Dermis blood vessel endothelial cell (primary cell): ENCODE results near the gene ECSIT. TPM values are rescaled to one million over a fixed set of nuclear protein-coding genes. Genes with fewer than 3 reads are reported as not detected.
"Not testable (repeated sequence)": the region's sequence is repeated elsewhere in the genome, so short reads cannot be mapped to it uniquely, and the experiment has no call there.

Experiments
- DNase-seq: peaks from one replicate; pipeline ENCODE4 v3.0.0; 2010
- total RNA-seq: library from RNA; depleted of rRNA; stranded (reverse); fragments of >200 nt; gene quantifications from 2 replicates; pipeline ENCODE4 v1.2.3, GENCODE V29; 2014

ECSIT gene
- total RNA-seq, 1 donor from 2014 or later, result 36.8 TPM

GRCh38 chr19:11475861-11476260 is 53.1 kb downstream of the ECSIT start:
- no peak for DNase-seq

- DNase-seq, result not testable (repeated sequence)
These were observed 53.6 kb downstream of the ECSIT start for GRCh38 chr19:11475343-11475742.

DNA sequence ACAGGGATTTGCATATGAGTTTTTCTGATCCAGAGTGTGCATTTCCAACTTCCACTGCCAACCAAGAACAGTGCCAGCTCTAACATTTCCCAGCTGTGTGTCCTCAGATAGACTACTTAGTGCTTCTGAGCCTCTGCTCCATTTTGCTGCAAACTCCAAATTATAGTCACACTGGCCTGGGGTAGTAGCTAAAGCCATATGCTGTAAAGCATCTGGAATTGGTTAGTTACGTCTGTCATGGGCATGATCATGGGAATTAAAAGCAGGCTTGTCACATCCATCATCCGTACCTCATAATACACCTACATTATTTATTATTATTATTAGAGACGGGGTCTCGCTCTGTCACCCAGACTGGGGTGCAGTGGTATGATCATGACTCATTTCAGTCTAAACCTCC is 55.2 kb downstream of the ECSIT start:
- no peak for DNase-seq

DNA sequence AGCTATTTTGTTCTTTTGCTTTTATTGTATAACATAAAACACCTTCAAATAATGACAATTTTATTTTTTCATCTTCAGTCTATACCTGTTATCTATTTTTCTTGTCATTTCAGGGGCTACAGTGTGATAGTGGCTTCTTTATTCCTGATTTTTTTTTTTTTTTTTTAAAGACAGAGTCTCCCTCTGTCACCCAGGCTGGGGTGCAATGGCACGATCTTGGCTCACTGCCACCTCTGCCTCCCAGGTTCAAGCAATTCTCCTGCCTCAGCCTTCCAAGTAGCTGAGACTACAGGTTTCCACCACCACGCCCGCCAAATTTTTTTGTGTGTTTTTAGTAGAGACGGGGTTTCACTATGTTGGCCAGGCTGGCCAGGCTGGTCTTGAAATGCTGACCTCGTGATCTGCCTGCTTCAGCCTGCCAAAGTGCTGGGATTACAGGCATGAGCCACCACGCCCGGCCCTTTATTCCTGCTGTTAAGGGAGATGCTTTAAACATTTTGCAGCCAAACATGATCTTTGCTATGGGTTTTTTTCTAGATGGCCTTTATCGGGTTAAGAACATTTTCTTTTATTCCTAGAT is 60.6 kb downstream of the ECSIT start:
- not testable (repeated sequence) for DNase-seq

GRCh38 chr19:11465600-11465999 is 63.3 kb downstream of the ECSIT start:
- DNase-seq, result no peak

- no peak for DNase-seq
These were observed 64.3 kb downstream of the ECSIT start for GRCh38 chr19:11464333-11465265.

DNA sequence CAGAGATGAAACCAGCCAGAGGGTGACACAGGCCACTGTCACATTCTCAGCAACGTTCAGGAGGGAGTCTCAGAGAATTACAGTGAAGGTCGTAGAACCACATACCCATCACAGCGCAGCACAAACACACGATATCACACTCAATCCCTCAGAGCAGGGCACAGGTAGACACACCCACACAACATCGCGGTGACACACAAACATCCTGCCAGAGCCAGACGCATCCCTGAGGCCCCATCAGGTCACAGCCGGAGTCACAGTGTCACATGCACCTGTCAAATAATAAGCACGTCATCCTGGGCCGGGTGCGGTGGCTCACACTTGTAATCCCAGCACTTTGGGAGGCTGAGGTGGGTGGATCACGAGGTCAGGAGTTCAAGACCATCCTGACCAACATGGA is 65.5 kb downstream of the ECSIT start:
- DNase-seq, result no peak

GRCh38 chr19:11461453-11461852 is 67.5 kb downstream of the ECSIT start:
- DNase-seq, result no peak

DNA sequence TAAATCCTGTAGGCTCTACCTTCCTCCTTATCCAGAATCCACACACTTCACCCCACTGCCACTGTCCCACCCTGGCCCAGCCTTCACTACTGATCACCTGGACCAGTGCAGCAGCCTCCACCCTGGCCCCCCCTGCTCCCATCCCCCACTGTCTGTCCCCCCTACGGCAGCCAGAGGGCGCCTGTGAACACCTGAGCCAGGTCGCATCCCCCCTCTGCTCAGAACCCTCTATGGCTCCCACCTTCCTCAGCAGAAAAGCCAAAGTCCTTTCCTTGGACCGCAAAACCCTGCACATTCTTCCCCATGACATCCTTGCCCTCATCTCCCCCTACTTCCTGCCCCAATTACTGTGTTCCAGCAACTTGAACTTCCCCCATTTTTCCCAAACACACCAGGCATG is 68.7 kb downstream of the ECSIT start:
- DNase-seq, result no peak

- DNase-seq, result not testable (repeated sequence)
These were observed 70.0 kb downstream of the ECSIT start for GRCh38 chr19:11458912-11459311.

DNA sequence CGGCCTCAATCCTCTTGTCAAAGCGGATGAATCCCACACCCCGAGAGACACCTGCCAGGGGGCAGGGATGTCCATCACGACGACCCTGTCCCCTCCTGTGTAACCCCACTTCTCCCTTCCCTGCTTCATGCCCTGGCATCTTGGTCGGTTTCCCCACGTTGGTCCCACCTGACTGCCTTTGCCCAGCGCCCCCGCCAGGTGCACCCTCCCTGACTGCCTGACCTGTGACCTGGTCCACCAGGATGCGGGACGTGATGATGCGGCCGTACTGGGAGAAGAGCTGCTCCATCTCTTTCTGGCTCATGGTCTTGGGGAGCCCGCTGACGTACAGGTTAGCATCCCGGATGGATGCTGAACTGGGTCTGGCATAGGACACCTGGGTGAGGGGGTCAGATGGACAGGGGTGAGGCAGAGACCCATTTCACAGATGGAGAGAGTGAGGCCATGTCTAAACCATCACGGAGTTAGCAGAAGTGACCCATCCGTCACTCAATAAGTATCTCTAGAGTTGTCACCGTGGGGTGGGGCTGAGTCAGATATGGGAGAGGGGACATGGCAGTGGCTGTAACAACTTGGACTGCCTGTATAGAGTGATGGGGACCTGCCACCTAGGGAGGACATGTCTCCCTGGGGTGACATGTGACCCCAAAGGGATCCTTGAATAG is 70.6 kb downstream of the ECSIT start:
- DNase-seq, result no peak

DNA sequence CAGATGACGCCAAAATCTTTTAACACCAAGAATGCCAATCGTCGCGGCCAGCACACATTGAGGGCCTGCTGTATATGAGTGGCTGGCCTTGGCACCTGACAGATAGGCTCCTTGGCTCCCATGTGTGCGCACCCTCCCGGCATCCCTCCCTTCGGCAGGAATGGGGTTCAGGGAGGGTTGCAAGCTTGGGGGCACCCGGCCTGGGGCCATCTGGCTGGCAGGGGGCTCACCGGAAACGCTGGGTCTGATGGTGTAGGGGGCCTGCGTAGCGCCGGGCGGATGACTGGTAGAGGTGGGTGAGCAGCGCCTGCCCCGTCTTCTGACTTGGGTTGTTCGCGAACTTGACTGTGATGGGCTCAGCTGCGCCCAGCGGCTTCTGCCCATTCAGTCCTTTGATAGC is 71.1 kb downstream of the ECSIT start:
- DNase-seq, result no peak

DNA sequence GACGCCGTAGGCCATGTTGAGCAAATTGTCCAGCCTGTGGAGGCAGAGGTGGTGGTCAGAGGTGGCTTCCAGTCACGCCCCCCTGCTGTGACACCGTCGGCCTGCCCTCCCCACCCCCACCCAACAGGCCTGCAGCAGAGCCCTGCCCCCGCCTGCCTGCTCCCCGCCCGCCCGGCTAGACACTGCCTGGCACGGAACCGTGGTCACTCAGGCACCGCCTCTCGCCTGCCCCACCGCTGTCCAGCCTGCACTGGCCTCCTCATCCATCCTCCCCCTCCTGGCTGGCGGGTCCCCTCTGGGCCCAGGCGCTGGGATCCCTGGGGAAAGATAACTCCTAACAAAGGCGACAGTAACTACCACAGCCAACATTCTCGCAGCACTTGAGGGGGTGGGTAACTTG is 71.8 kb downstream of the ECSIT start:
- DNase-seq, result no peak

DNA sequence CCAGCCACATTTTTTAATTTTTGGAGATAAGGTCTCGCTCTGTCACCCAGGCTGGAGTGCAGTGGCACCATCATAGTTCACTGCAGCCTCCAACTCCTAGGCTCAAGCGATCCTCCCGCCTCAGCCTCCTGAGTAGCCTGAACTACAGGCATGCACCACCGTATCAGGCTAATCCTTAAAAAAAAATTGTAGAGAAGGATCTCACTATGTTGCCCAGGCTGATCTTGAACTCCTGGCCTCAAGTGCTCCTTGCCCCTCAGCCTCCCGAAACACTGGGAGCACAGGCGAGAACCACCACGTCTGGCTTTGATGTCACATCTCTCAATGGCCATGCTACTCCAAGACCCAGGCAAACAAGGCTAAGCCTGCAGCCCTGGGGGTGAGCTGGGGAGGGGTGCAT is 72.3 kb downstream of the ECSIT start:
- DNase-seq, result no peak

Other genes with a start within 250 kb of the ECSIT start
- not detected in 2 replicates for gene TSPAN16, start 233.0 kb downstream of the ECSIT start, total RNA-seq
- 55.6 and 65.0 TPM in 2 replicates for gene RAB3D, start 189.5 kb downstream of the ECSIT start, total RNA-seq
- 105 and 267 TPM in 2 replicates for gene TMEM205, start 182.9 kb downstream of the ECSIT start, total RNA-seq
- 7.8 and 10.4 TPM in 2 replicates for gene CCDC159, start 182.6 kb downstream of the ECSIT start, total RNA-seq
- 8.7 and 14.1 TPM in 2 replicates for gene PLPPR2, start 173.7 kb downstream of the ECSIT start, total RNA-seq
- 0.79 and 0.85 TPM in 2 replicates for gene SWSAP1, start 154.5 kb downstream of the ECSIT start, total RNA-seq
- gene EPOR, start 144.8 kb downstream of the ECSIT start, total RNA-seq, result 6.0 and 8.2 TPM in 2 replicates
- 2.1 and 4.3 TPM in 2 replicates for gene RGL3, start 109.8 kb downstream of the ECSIT start, total RNA-seq
- 0.05 TPM in 1 of 2 replicates, not detected in the other for gene ODAD3, start 94.0 kb downstream of the ECSIT start, total RNA-seq
- 117 and 310 TPM in 2 replicates for gene PRKCSH, start 93.5 kb downstream of the ECSIT start, total RNA-seq
- not detected in 2 replicates for gene ELAVL3, start 48.1 kb downstream of the ECSIT start, total RNA-seq
- 5.1 and 12.4 TPM in 2 replicates for gene ZNF653, start 23.3 kb downstream of the ECSIT start, total RNA-seq
- 0.19 and 1.2 TPM in 2 replicates for gene CNN1, start 9.7 kb upstream of the ECSIT start, total RNA-seq
- gene ELOF1, start 30.1 kb upstream of the ECSIT start, total RNA-seq, result 16.9 and 24.5 TPM in 2 replicates
- 0.37 and 8.8 TPM in 2 replicates for gene ACP5, start 48.5 kb upstream of the ECSIT start, total RNA-seq
- 20.1 and 28.9 TPM in 2 replicates for gene ZNF627, start 68.3 kb upstream of the ECSIT start, total RNA-seq
- 11.7 and 15.1 TPM in 2 replicates for gene ZNF823, start 209.8 kb upstream of the ECSIT start, total RNA-seq
- 8.0 and 10.4 TPM in 2 replicates for gene ZNF441, start 237.9 kb upstream of the ECSIT start, total RNA-seq